Kidney epithelial cell (primary cell): Measurements from ENCODE around the gene SENP1. TPM values are rescaled to one million over a fixed set of nuclear protein-coding genes. Genes with fewer than 3 reads are reported as not detected.

Experiments
- DNase-seq: peaks from one replicate; pipeline ENCODE4 v3.0.0-alpha.2; 2010; ENCODE audit warnings: low read depth
- H3K27me3 ChIP-seq: 2 replicates; pipeline ENCODE4 v1.6.0; 2011; ENCODE audit warnings: low read length; ENCODE audit not compliant: control insufficient read depth, insufficient read depth
- H3K36me3 ChIP-seq: 2 replicates; pipeline ENCODE4 v1.5.1; 2011; ENCODE audit warnings: low read length; ENCODE audit not compliant: control insufficient read depth, insufficient read depth
- H3K4me3 ChIP-seq: 2 replicates; pipeline ENCODE4 v1.5.1; 2011; ENCODE audit warnings: low read depth, mild to moderate bottlenecking, control low read depth, low read length
- total RNA-seq: library from RNA; depleted of rRNA; stranded (reverse); fragments of >200 nt; gene quantifications from 2 replicates; pipeline ENCODE4 v1.2.3, GENCODE V29; 2015
- TF ChIP-seq, protein P1 (sequence below): IDR thresholded peaks from 2 replicates; pipeline ENCODE4 v1.5.1; 2011; ENCODE audit warnings: mild to moderate bottlenecking, moderate library complexity, low read length, control low read depth, inconsistent platforms; ENCODE audit not compliant: insufficient read depth, poor library complexity, severe bottlenecking

Gene SENP1
- total RNA-seq, 1 donor from 2014 or later: 13.2 TPM

DNA sequence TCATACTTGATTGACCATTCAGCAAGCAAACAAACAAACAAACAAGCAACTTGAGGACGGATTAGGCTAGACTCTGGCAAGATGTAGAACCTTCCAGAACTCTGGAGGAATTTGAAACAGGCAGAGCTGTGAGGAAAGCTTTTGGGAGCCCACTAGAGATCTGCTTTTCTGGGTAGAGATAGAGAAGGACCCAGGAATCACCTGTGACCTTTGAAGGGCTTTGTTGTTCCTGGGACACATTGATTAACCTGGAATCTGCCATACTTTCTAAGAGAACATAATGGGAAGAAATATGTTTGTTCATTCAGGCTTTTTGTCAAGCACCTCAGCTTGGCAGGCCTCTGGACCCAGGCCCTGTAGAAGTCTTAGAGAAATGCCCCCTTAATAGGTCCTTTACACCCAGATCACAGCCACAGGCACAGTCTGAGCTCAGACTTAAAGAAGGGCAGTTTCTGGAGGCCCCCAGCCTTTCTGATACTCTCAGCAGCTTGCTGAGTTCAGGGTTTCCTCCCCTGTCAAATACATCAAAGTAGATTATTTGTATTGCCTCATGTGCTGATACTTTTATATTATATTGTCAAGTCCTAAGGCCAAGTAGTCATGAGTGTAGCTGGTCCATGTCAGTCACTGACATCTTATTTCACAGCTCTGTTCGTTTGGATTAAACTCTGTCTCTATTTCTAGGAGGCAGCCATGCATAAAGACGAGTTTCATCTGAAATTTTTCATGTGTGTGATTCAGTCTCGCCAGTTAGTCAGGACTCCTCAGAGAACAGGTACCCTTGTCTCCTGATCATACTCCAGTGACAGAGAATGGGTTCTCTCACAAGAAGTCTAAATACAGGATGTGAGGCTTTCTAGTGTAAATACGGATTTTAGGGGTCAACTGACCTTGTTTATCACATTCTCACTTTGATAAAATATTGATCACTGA lies 1.1 kb upstream of the SENP1 start:
- no peak for DNase-seq
- H3K36me3 ChIP-seq: no peaks in the 10 kb centered on the region
- H3K4me3 ChIP-seq: peak overlapping the region; percentile 92
- TF ChIP-seq, protein P1, sequence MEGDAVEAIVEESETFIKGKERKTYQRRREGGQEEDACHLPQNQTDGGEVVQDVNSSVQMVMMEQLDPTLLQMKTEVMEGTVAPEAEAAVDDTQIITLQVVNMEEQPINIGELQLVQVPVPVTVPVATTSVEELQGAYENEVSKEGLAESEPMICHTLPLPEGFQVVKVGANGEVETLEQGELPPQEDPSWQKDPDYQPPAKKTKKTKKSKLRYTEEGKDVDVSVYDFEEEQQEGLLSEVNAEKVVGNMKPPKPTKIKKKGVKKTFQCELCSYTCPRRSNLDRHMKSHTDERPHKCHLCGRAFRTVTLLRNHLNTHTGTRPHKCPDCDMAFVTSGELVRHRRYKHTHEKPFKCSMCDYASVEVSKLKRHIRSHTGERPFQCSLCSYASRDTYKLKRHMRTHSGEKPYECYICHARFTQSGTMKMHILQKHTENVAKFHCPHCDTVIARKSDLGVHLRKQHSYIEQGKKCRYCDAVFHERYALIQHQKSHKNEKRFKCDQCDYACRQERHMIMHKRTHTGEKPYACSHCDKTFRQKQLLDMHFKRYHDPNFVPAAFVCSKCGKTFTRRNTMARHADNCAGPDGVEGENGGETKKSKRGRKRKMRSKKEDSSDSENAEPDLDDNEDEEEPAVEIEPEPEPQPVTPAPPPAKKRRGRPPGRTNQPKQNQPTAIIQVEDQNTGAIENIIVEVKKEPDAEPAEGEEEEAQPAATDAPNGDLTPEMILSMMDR: no peak
- no peaks in the 10 kb centered on the region for H3K27me3 ChIP-seq

- no peak for DNase-seq
- H3K4me3 ChIP-seq: peak overlapping the region; percentile 92
- no peaks in the 10 kb centered on the region for H3K36me3 ChIP-seq
- H3K27me3 ChIP-seq: no peaks in the 10 kb centered on the region
- TF ChIP-seq, protein P1: no peak
These were observed 485 bp downstream of the SENP1 start for GRCh38 chr12:48105321-48105866.

DNA sequence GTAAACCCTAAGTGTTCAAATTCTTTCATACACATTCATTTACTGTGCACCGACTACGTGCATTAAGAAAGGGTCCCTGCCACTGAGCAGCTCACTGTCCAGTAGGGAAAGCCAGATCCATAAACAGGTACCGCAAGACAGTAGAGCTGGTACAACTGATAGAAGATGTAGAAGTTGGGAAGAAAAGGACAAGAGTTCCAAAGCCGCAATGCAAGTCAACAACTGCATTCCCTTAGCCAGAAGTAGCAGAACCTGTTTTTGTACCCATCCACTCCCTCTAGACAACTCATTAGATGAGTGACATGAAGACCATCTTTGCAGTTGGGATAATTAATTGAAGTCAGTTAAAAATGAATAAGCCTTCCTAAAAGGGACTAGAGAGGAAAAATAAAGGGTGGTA lies 1.3 kb downstream of the SENP1 start:
- TF ChIP-seq, protein P1: no peak
- H3K27me3 ChIP-seq: no peaks in the 10 kb centered on the region
- no peaks in the 10 kb centered on the region for H3K36me3 ChIP-seq
- H3K4me3 ChIP-seq: peak overlapping the region; percentile 92
- DNase-seq: no peak

DNA sequence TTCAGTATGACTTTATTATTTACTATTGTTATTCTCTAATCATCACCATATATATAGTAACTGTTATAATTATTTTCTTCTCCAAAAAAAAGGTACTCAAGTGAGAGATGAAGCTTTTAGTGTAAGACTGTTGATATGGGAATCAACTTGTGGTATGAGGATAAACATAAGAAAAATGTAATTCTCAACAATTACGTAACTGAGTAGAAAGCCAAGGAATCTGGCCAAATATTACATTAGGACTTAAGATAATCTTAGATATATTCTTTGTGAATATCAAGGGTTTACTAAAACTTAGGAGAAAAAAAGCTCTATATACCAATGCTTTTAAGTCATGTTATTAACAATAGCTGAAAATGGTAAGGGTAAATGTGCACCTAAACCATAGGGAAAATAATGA lies 13.3 kb downstream of the SENP1 start:
- no peaks in the 10 kb centered on the region for H3K27me3 ChIP-seq
- no peaks in the 10 kb centered on the region for H3K36me3 ChIP-seq

GRCh38 chr12:48086327-48086726 lies 19.6 kb downstream of the SENP1 start:
- H3K4me3 ChIP-seq: no peak overlapping the region
- H3K36me3 ChIP-seq: no peaks in the 10 kb centered on the region
- TF ChIP-seq, protein P1: no peak
- no peaks in the 10 kb centered on the region for H3K27me3 ChIP-seq
- no peak for DNase-seq

More for the DNA sequence above, 13.3 kb downstream of the SENP1 start:
- TF ChIP-seq, protein P1: no peak
- no peak overlapping the region for H3K4me3 ChIP-seq
- DNase-seq: no peak
